ENCODE results near the gene RASL11B. TPM values are rescaled to one million over a fixed set of nuclear protein-coding genes. Genes with fewer than 3 reads are reported as not detected.

Gene RASL11B
- total RNA-seq, 1 donor from 2014 or later = 4.4 TPM

DNA sequence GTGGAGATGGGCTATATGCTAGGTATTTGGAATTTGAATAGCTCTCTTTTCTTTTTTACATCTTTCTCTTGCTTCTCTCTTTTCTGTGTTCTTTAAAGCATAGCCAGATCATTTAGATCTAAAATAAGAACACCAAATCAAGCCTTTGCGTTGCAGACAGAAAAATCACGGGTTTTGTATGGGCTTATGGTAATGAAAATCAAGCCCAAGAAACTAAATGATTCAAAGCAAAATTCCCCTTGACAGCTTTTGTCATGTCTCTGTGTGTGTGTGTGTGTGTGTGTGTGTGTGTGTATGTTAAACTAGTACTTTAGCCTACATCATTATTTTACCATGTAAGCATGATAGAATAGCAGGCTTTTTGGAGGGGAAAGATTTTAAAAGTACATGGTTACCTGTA lies 1.8 kb upstream of the RASL11B start:
- Mint-ChIP-seq H3K27ac (ENCODE audit: unreplicated experiment) (no peak overlapping the region), H3K27me3 (ENCODE audit: low read depth, unreplicated experiment) (peaks cover 25% of the 10 kb centered on the region), H3K4me1 (ENCODE audit: low read depth, unreplicated experiment) (peaks cover 15% of the 10 kb centered on the region), H3K9me3 (ENCODE audit: unreplicated experiment) (peaks cover 20% of the 10 kb centered on the region), H3K36me3 (ENCODE audit: low read depth, unreplicated experiment) (peaks cover 3% of the 10 kb centered on the region), H3K4me3 (ENCODE audit: unreplicated experiment) (no peak overlapping the region)
- no peaks in the 10 kb centered on the region for H3K36me3 ChIP-seq (ENCODE audit: insufficient read depth, low read length)
- no peak overlapping the region for H2AFZ ChIP-seq (ENCODE audit: low read depth, low read length)
- H3K27me3 ChIP-seq (ENCODE audit: insufficient read depth, low read length) = peaks cover 10% of the 10 kb centered on the region
- peaks cover 12% of the 10 kb centered on the region for H3K4me1 ChIP-seq (ENCODE audit: insufficient read depth, low read length)
- no peak overlapping the region for H3K4me2 ChIP-seq (ENCODE audit: low read length)
- H4K20me1 ChIP-seq (ENCODE audit: insufficient read depth, low read length) = no peaks in the 10 kb centered on the region
- H3K79me2 ChIP-seq (ENCODE audit: insufficient read depth, low read length) = no peaks in the 10 kb centered on the region
- TF ChIP-seq, protein P1, sequence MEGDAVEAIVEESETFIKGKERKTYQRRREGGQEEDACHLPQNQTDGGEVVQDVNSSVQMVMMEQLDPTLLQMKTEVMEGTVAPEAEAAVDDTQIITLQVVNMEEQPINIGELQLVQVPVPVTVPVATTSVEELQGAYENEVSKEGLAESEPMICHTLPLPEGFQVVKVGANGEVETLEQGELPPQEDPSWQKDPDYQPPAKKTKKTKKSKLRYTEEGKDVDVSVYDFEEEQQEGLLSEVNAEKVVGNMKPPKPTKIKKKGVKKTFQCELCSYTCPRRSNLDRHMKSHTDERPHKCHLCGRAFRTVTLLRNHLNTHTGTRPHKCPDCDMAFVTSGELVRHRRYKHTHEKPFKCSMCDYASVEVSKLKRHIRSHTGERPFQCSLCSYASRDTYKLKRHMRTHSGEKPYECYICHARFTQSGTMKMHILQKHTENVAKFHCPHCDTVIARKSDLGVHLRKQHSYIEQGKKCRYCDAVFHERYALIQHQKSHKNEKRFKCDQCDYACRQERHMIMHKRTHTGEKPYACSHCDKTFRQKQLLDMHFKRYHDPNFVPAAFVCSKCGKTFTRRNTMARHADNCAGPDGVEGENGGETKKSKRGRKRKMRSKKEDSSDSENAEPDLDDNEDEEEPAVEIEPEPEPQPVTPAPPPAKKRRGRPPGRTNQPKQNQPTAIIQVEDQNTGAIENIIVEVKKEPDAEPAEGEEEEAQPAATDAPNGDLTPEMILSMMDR (IDR thresholded peaks at IDR 0.05; ENCODE audit: insufficient read depth, low read depth, low read length) = no peak
- no peak for TF ChIP-seq EZH2 (IDR thresholded peaks at IDR 0.05; ENCODE audit: insufficient read depth, low read length)
- H3K4me3 ChIP-seq (ENCODE audit: insufficient read depth, low read depth, low read length) = no peak overlapping the region
- DNase-seq (ENCODE audit: low read depth) = no peak
- FAIRE-seq = no peak
- peaks cover 4% of the 10 kb centered on the region for H3K9me3 ChIP-seq (ENCODE audit: insufficient read depth, low read depth, low read length)
- no peak overlapping the region for H3K9ac ChIP-seq (ENCODE audit: low read length)
- no peak overlapping the region for H3K27ac ChIP-seq (ENCODE audit: low read depth, low read length)

GRCh38 chr4:52861171-52861823 lies 820 bp upstream of the RASL11B start:
- peak overlapping the region; percentile 97 for H3K4me2 ChIP-seq (ENCODE audit: low read length)
- peak overlapping the region; percentile 57 for H3K9ac ChIP-seq (ENCODE audit: low read length)
- H3K79me2 ChIP-seq (ENCODE audit: insufficient read depth, low read length) = no peaks in the 10 kb centered on the region
- H3K4me3 Mint-ChIP-seq (ENCODE audit: unreplicated experiment) = peak overlapping the region; percentile 86
- peaks cover 12% of the 10 kb centered on the region for H3K4me1 ChIP-seq (ENCODE audit: insufficient read depth, low read length)
- no peaks in the 10 kb centered on the region for H4K20me1 ChIP-seq (ENCODE audit: insufficient read depth, low read length)
- H3K27me3 ChIP-seq (ENCODE audit: insufficient read depth, low read length) = peaks cover 10% of the 10 kb centered on the region
- H3K9me3 Mint-ChIP-seq (ENCODE audit: unreplicated experiment) = peaks cover 20% of the 10 kb centered on the region
- H3K27me3 Mint-ChIP-seq (ENCODE audit: low read depth, unreplicated experiment) = peaks cover 25% of the 10 kb centered on the region
- no peak overlapping the region for H3K27ac ChIP-seq (ENCODE audit: low read depth, low read length)
- peaks cover 10% of the 10 kb centered on the region for H3K4me1 Mint-ChIP-seq (ENCODE audit: low read depth, unreplicated experiment)
- peaks cover 11% of the 10 kb centered on the region for H3K36me3 Mint-ChIP-seq (ENCODE audit: low read depth, unreplicated experiment)
- FAIRE-seq (no peak), DNase-seq (ENCODE audit: low read depth) (no peak)
- H3K27ac Mint-ChIP-seq (ENCODE audit: unreplicated experiment) = no peak overlapping the region
- TF ChIP-seq EZH2 (IDR thresholded peaks at IDR 0.05; ENCODE audit: insufficient read depth, low read length) = no peak
- peak overlapping the region; percentile 87 for H2AFZ ChIP-seq (ENCODE audit: low read depth, low read length)
- H3K4me3 ChIP-seq (ENCODE audit: insufficient read depth, low read depth, low read length) = peak overlapping the region; percentile 62
- H3K9me3 ChIP-seq (ENCODE audit: insufficient read depth, low read depth, low read length) = peaks cover 4% of the 10 kb centered on the region
- no peaks in the 10 kb centered on the region for H3K36me3 ChIP-seq (ENCODE audit: insufficient read depth, low read length)

DNA sequence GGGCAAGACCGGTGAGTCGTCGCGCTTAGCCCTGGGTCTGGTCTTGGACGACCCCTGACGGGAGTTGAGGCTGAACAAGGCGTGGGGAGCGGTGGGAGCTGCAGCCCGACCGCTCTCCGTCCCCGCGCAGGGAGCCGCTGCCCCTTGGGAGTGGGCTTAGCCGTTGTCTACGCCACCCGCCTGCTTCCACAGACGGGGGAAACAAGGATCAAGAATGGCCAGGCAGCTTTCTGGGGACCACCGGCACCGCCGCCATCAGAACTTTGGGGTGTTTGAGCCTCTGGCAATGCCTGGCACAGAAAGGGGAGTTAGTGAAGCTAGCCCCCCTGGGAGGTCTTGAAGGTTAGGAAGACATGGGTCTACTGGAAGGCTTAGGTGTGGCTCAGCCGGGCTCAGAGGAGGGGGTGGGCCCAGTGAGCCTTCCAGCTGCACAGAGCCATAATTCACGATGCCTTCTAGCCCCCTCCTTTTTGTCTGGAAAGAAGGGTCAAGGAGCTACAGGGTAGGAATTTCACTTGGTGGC lies 583 bp downstream of the RASL11B start:
- Histone ChIP-seq H2AFZ (ENCODE audit: low read depth, low read length) (peak overlapping the region; percentile 87), H3K9ac (ENCODE audit: low read length) (peak overlapping the region; percentile 57), H3K9me3 (ENCODE audit: insufficient read depth, low read depth, low read length) (no peaks in the 10 kb centered on the region), H3K27me3 (ENCODE audit: insufficient read depth, low read length) (peaks cover 10% of the 10 kb centered on the region), H3K79me2 (ENCODE audit: insufficient read depth, low read length) (no peaks in the 10 kb centered on the region), H3K36me3 (ENCODE audit: insufficient read depth, low read length) (no peaks in the 10 kb centered on the region), H4K20me1 (ENCODE audit: insufficient read depth, low read length) (no peaks in the 10 kb centered on the region), H3K4me3 (ENCODE audit: insufficient read depth, low read depth, low read length) (peak overlapping the region; percentile 56), H3K4me2 (ENCODE audit: low read length) (peak overlapping the region; percentile 97), H3K4me1 (ENCODE audit: insufficient read depth, low read length) (peaks cover 12% of the 10 kb centered on the region), H3K27ac (ENCODE audit: low read depth, low read length) (no peak overlapping the region)
- FAIRE-seq (no peak), DNase-seq (ENCODE audit: low read depth) (no peak)
- Mint-ChIP-seq H3K4me1 (ENCODE audit: low read depth, unreplicated experiment) (peaks cover 11% of the 10 kb centered on the region), H3K27ac (ENCODE audit: unreplicated experiment) (no peak overlapping the region), H3K27me3 (ENCODE audit: low read depth, unreplicated experiment) (peaks cover 25% of the 10 kb centered on the region), H3K9me3 (ENCODE audit: unreplicated experiment) (peaks cover 8% of the 10 kb centered on the region), H3K4me3 (ENCODE audit: unreplicated experiment) (peak overlapping the region; percentile 86), H3K36me3 (ENCODE audit: low read depth, unreplicated experiment) (peaks cover 13% of the 10 kb centered on the region)
- TF ChIP-seq EZH2 (IDR thresholded peaks at IDR 0.05; ENCODE audit: insufficient read depth, low read length) = peak; percentile 70
- TF ChIP-seq, protein P1 (IDR thresholded peaks at IDR 0.05; ENCODE audit: insufficient read depth, low read depth, low read length) = no peak

Data from astrocyte (in vitro differentiated cells and primary cell).